ENCODE measurements around the gene RALGPS2.

The RALGPS2 gene
- 13.2 to 40.0 reads per million in 2 donors for total RNA-seq

GRCh38 chr1:178724728-178725465 is at the start of gene RALGPS2:
RALGPS2 (plus strand) TSS chr1:178725244; CDS start chr1:178776765, 51,521 bp downstream.
- DNase-seq, result peak; percentile 34

- no peak for DNase-seq
Observed at GRCh38 chr1:178679237-178679636, 45.8 kb upstream of the RALGPS2 start.

GRCh38 chr1:178682429-178682828 is 42.6 kb upstream of the RALGPS2 start:
- DNase-seq, result no peak

GRCh38 chr1:178682886-178683285 is 42.2 kb upstream of the RALGPS2 start:
- no peak for DNase-seq

GRCh38 chr1:178683291-178683690 is 41.8 kb upstream of the RALGPS2 start:
- no peak for DNase-seq

- no peak for DNase-seq
Observed at GRCh38 chr1:178684111-178684510, 40.9 kb upstream of the RALGPS2 start.

GRCh38 chr1:178684542-178685000 is 40.5 kb upstream of the RALGPS2 start:
- no peak for DNase-seq

GRCh38 chr1:178686407-178686806 is 38.6 kb upstream of the RALGPS2 start:
- DNase-seq, result no peak

GRCh38 chr1:178688244-178688643 is 36.8 kb upstream of the RALGPS2 start:
- DNase-seq, result no peak

- no peak for DNase-seq
Observed at GRCh38 chr1:178689769-178690168, 35.3 kb upstream of the RALGPS2 start.

GRCh38 chr1:178690496-178690895 is 34.5 kb upstream of the RALGPS2 start:
- DNase-seq, result no peak

GRCh38 chr1:178692564-178693327 is 32.3 kb upstream of the RALGPS2 start:
- DNase-seq, result no peak

GRCh38 chr1:178693366-178693765 is 31.7 kb upstream of the RALGPS2 start:
- no peak for DNase-seq

GRCh38 chr1:178694923-178695525 is 30.0 kb upstream of the RALGPS2 start:
- no peak for DNase-seq

GRCh38 chr1:178702146-178702545 is 22.9 kb upstream of the RALGPS2 start:
- DNase-seq, result no peak

- no peak for DNase-seq
Observed at GRCh38 chr1:178704833-178705232, 20.2 kb upstream of the RALGPS2 start.

GRCh38 chr1:178706432-178706831 is 18.6 kb upstream of the RALGPS2 start:
- no peak for DNase-seq

GRCh38 chr1:178713259-178713658 is 11.8 kb upstream of the RALGPS2 start:
- DNase-seq, result no peak

- no peak for DNase-seq
Observed at GRCh38 chr1:178714453-178714852, 10.6 kb upstream of the RALGPS2 start.

GRCh38 chr1:178716111-178716510 is 8.9 kb upstream of the RALGPS2 start:
- no peak for DNase-seq

GRCh38 chr1:178718520-178718919 is 6.5 kb upstream of the RALGPS2 start:
- DNase-seq, result no peak

GRCh38 chr1:178723546-178723945 is 1.5 kb upstream of the RALGPS2 start:
- DNase-seq, result no peak

GRCh38 chr1:178724376-178724727 is 692 bp upstream of the RALGPS2 start:
- DNase-seq, result no peak

All from activated gamma-delta T cell (primary cell).